Ovary (tissue), 9 donors: Measurements from ENCODE around the gene NBEA. TPM values are rescaled to one million over a fixed set of nuclear protein-coding genes. Genes with fewer than 3 reads are reported as not detected.

Experiments used
- DNase-seq, 5 donors: peaks; one replicate each; pipeline ENCODE4 v3.0.0-alpha.2; 2019 to 2020
- H3K27ac ChIP-seq, 2 donors: fragments of 200-600 bp; one replicate each; pipeline versions ENCODE4 v1.5.1 to v1.8.0; 2019 to 2022
- H3K27me3 ChIP-seq: fragments of 200-600 bp; one replicate; pipeline ENCODE4 v1.8.0; 2022
- H3K36me3 ChIP-seq: fragments of 200-600 bp; sonication (generic); one replicate; pipeline ENCODE4 v1.5.1; 2019
- H3K4me1 ChIP-seq: one replicate; pipeline ENCODE4 v1.8.1; 2013; ENCODE audit warnings: mild to moderate bottlenecking, moderate library complexity; ENCODE audit not compliant: insufficient read depth
- H3K4me3 ChIP-seq: fragments of 200-600 bp; sonication (generic); one replicate; pipeline ENCODE4 v1.5.1; 2017
- H3K9me3 ChIP-seq, 2 donors: fragments of 200-600 bp in 1 of 2; sonication (generic) in 1 of 2; one replicate each; pipeline versions ENCODE4 v1.5.1 to v1.8.1; 2013 to 2019; ENCODE audit warnings: mild to moderate bottlenecking in 1 of 2, moderate library complexity in 1 of 2
- CTCF ChIP-seq, 3 donors: fragments of 450-650 bp in 2 of 3; fragments of 200-600 bp in 1 of 3; IDR thresholded peaks; one replicate each; pipeline versions ENCODE4 v1.5.1 to v1.8.0; 2016 to 2022; ENCODE audit warnings: antibody characterized with exemption in 3 of 3, mild to moderate bottlenecking in 1 of 3
- EP300 ChIP-seq: sonication (generic); formaldehyde crosslinking; IDR thresholded peaks from one replicate; pipeline ENCODE4 v1.6.1; 2017; ENCODE audit warnings: antibody characterized with exemption
- POLR2A ChIP-seq: fragments of 450-650 bp; IDR thresholded peaks from one replicate; pipeline ENCODE4 v1.6.1; 2017; ENCODE audit warnings: antibody characterized with exemption, mild to moderate bottlenecking, moderate library complexity
- WGBS, 3 donors: extraction: QIAGEN DNeasy Blood & Tissue Kit in 1 of 3; methylation state at CpG; one replicate each; pipeline versions ENCODE4 v1.1.5 to v1.1.7; 2013 to 2017; 5-methylcytosine and 5-hydroxymethylcytosine counted together
- intact Hi-C, 4 donors: fragments of 100-400 bp; cut with DNase I; formaldehyde crosslinking; loops; one replicate each; pipeline versions ENCODE4 v1.11.0 to v1.15.1; 2022 to 2023
- polyA plus RNA-seq, 2 donors: library from polyadenylated mRNA; stranded (reverse); fragments of 200-250 nt in 1 of 2; fragments of 350-450 nt in 1 of 2; fragmentation: Illumina TruSeq in 1 of 2; extraction: RNeasy Lipid Tissue Mini Kit (QIAGEN cat#74804) in 1 of 2; gene quantifications; one replicate each; pipeline ENCODE4 v1.2.3, GENCODE V29; 2013 to 2014
- total RNA-seq, 7 donors: library from RNA; depleted of rRNA in 2 of 7; stranded (reverse); fragments of >200 nt in 2 of 7; fragmentation: NEBNext Ultra II Directional in 3 of 7; extraction: Animal tissue kit (Norgen Biotek cat#: 25700) in 3 of 7; gene quantifications; one replicate each; pipeline versions ENCODE4 v1.1.0 to v1.2.4, GENCODE V29; 2016 to 2023
- donor health status: DM: no; HTN: no; CAD: no; lungs with moderate emphysema.
- donor health status: DM: no; HTN: no; CAD: no.
- donor health status: Bipolar disorder and iron deficiency.
- donor health status: DM: yes; HTN: yes; CAD: no.
- donor health status: DM: no; HTN: no; CAD: no.
- donor health status: DM: yes; HTN: yes; CAD: no.

Gene NBEA
- total and polyA plus RNA-seq, 9 donors, result 5.8 to 18.9 (median 16.0) TPM

- no peak overlapping the region for H3K4me3 ChIP-seq
- intact Hi-C loops, result no loop called here
- no peak for DNase-seq
- no peaks in the 10 kb centered on the region for H3K9me3 ChIP-seq
- H3K36me3 ChIP-seq, result no peaks in the 10 kb centered on the region
- H3K27me3 ChIP-seq, result no peaks in the 10 kb centered on the region
- H3K27ac ChIP-seq, result no peak overlapping the region
- WGBS, 3 donors, result 94 to 95% (median 95%) methylated on average over 3 of the region's 3 CpGs
- H3K4me1 ChIP-seq, result peaks cover 2% of the 10 kb centered on the region
- TF ChIP-seq CTCF (IDR thresholded peaks at IDR 0.05), result no peak
- TF ChIP-seq EP300, result no peak
These were observed 655.4 kb downstream of the NBEA start for GRCh38 chr13:35597451-35597850.

DNA sequence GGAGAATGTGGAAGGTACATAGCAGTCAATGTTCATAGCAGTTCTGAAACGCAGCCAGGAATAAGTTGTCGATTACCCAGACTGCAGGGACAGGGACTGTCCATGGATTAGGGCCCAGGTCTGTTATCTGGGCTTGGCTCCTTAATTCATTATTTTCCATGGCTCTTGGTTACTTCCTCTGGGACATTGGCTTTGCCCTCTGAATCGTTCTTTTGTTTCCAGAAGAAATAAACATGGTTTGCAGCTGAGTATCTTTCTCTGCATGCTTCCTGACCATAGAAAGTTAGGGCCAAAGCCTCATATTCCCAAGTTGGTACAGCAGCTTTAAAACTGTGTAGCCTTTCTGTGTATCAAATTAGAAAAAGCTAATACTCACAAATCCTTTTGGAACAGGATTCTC is 656.2 kb downstream of the NBEA start:
- H3K4me1 ChIP-seq, result peaks cover 2% of the 10 kb centered on the region
- no peak for TF ChIP-seq EP300
- TF ChIP-seq POLR2A, result no peak
- no peak for TF ChIP-seq CTCF (IDR thresholded peaks at IDR 0.05)
- no peak overlapping the region for H3K4me3 ChIP-seq
- H3K36me3 ChIP-seq, result no peaks in the 10 kb centered on the region
- H3K9me3 ChIP-seq, result no peaks in the 10 kb centered on the region
- no peak for DNase-seq
- 48 to 70% (median 66%) methylated on average over 3 of the region's 3 CpGs for WGBS, 3 donors
- intact Hi-C loops, result no loop called here
- H3K27me3 ChIP-seq, result no peaks in the 10 kb centered on the region
- no peak overlapping the region for H3K27ac ChIP-seq

DNA sequence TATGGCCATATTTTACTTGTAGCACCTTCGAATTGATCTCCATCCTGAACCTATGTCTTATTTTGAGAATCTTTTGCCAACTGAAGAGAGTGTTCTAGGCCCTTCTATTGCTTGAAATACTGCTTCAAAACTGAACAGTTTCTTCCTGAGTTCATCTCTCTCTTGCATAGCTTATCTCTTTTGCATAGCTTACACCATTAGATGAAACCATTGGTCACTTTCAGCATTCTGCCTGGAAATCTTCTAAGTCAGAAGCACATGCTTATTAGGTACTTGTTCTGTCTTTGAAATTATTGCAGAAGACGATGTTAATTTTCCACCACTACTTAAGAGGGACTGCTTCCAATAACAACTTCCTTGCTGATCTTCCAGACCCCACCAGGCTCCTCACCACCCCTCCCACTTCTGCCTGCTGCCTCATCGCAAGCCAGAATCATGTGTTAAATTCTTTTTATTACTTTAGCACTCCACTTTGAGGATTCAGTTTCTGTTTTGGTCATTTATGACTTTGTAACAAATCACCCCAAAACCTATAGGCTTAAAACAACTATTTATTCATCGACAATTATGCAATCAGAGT is 656.8 kb downstream of the NBEA start:
- intact Hi-C loops, result no loop called here
- TF ChIP-seq CTCF (IDR thresholded peaks at IDR 0.05) (no peak), POLR2A (no peak), EP300 (no peak)
- DNase-seq, result no peak
- peaks cover 2% of the 10 kb centered on the region for H3K4me1 ChIP-seq
- H3K36me3 ChIP-seq, result no peaks in the 10 kb centered on the region
- no peak overlapping the region for H3K4me3 ChIP-seq
- no peak overlapping the region for H3K27ac ChIP-seq
- no peaks in the 10 kb centered on the region for H3K27me3 ChIP-seq
- 50 to 71% (median 51%) methylated on average over 4 of the region's 4 CpGs for WGBS, 3 donors
- no peaks in the 10 kb centered on the region for H3K9me3 ChIP-seq

- no peak overlapping the region for H3K4me3 ChIP-seq
- WGBS, 3 donors, result 89 to 93% (median 92%) methylated on average over 2 of the region's 2 CpGs
- no peak for TF ChIP-seq EP300
- TF ChIP-seq CTCF (IDR thresholded peaks at IDR 0.05), result no peak
- TF ChIP-seq POLR2A, result no peak
These were observed 657.3 kb downstream of the NBEA start for GRCh38 chr13:35599384-35599783.

More at GRCh38 chr13:35599384-35599783, 657.3 kb downstream of the NBEA start:
- DNase-seq, result no peak
- H3K27ac ChIP-seq, result no peak overlapping the region
- H3K9me3 ChIP-seq, result no peaks in the 10 kb centered on the region
- H3K4me1 ChIP-seq, result peaks cover 2% of the 10 kb centered on the region
- H3K36me3 ChIP-seq, result no peaks in the 10 kb centered on the region
- intact Hi-C loops, result no loop called here
- H3K27me3 ChIP-seq, result no peaks in the 10 kb centered on the region
